ENCODE measurements around the gene SPATA13. TPM values are rescaled to one million over a fixed set of nuclear protein-coding genes. Genes with fewer than 3 reads are reported as not detected.

SPATA13 gene
- total and polyA plus RNA-seq, 4 donors = 10.5 to 36.7 (median 20.1) TPM

DNA sequence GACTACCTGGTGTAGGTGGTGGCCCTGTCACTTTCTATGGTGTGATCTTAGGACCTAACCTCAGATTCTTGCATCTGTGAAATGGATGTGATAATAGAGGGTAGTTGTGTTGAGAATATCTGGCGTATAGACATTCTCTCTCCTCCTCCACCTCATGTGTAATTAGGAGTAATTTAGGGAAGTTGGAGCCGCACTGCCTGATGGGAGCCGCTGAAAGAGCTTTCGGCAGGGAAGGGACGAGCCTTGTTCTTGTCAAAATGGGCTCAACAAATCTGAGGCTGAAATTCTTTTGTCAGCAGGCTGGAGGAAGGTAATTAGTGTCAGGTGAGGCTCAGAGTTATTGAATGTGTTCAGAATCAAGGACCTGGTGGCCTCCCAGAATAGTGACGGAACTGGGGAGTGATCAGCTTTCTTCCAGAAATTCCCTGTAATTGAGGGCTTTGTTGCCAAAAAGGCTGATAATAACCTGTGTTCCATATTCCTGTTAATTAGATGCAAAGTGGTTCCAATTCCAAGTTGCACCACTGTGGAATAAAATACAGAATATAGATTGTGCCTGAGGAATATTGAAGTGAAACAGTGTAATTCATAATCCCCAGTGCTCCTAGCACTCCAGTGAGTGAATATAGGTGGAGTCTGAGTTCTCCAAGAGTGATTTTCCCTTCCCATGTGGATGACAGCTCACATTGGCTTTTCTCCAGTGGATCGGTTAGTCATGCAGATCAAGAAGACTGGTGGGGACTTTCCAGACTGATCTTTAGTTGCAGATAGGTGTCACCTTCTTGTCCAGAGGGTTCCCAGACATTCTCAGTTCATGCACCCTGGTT, 47.5 kb downstream of the SPATA13 start:
- Histone ChIP-seq H3K27me3 (ENCODE audit: control insufficient read depth in 3 of 3, insufficient read depth in 3 of 3, low read length in 2 of 3) (no peaks in the 10 kb centered on the region), H3K27ac (ENCODE audit: low read depth in 1 of 2, low read length in 1 of 2) (no peak overlapping the region), H3K4me1 (ENCODE audit: control insufficient read depth in 5 of 5, insufficient read depth in 5 of 5, low read length in 5 of 5) (peaks cover 0 to 11% (median 5%) of the 10 kb centered on the region in 5 donors), H3K9ac (ENCODE audit: insufficient read depth in 1 of 2, low read length in 2 of 2) (no peak overlapping the region), H3K36me3 (ENCODE audit: control insufficient read depth in 4 of 4, insufficient read depth in 4 of 4, low read length in 4 of 4) (no peaks in the 10 kb centered on the region), H3K9me3 (ENCODE audit: control insufficient read depth in 4 of 4, insufficient read depth in 3 of 4, low read length in 3 of 4) (no peaks in the 10 kb centered on the region), H3K4me3 (no peak overlapping the region)
- ATAC-seq (ENCODE audit: insufficient read depth, low FRiP score) (no peak), DNase-seq (no peak)
- WGBS, 2 donors = 43 to 56% methylated on average over 7 of the region's 7 CpGs
- no peak for TF ChIP-seq CTCF (IDR thresholded peaks at IDR 0.05; ENCODE audit: control extremely low read depth, extremely low read depth)

GRCh38 chr13:24209138-24209537, 48.6 kb downstream of the SPATA13 start:
- ATAC-seq (ENCODE audit: insufficient read depth, low FRiP score) = no peak
- H3K9ac ChIP-seq (ENCODE audit: insufficient read depth in 1 of 2, low read length in 2 of 2) = no peak overlapping the region
- TF ChIP-seq CTCF (IDR thresholded peaks at IDR 0.05; ENCODE audit: control extremely low read depth, extremely low read depth) = no peak
- WGBS, 2 donors = 94% methylated on average over 5 of the region's 5 CpGs
- no peaks in the 10 kb centered on the region for H3K27me3 ChIP-seq (ENCODE audit: control insufficient read depth in 3 of 3, insufficient read depth in 3 of 3, low read length in 2 of 3)
- no peak overlapping the region for H3K27ac ChIP-seq (ENCODE audit: low read depth in 1 of 2, low read length in 1 of 2)
- no peak for DNase-seq
- peaks cover 0 to 10% (median under 1%) of the 10 kb centered on the region in 5 donors for H3K4me1 ChIP-seq (ENCODE audit: control insufficient read depth in 5 of 5, insufficient read depth in 5 of 5, low read length in 5 of 5)
- H3K4me3 ChIP-seq = no peak overlapping the region
- H3K36me3 ChIP-seq (ENCODE audit: control insufficient read depth in 4 of 4, insufficient read depth in 4 of 4, low read length in 4 of 4) = no peaks in the 10 kb centered on the region
- no peaks in the 10 kb centered on the region for H3K9me3 ChIP-seq (ENCODE audit: control insufficient read depth in 4 of 4, insufficient read depth in 3 of 4, low read length in 3 of 4)

DNA sequence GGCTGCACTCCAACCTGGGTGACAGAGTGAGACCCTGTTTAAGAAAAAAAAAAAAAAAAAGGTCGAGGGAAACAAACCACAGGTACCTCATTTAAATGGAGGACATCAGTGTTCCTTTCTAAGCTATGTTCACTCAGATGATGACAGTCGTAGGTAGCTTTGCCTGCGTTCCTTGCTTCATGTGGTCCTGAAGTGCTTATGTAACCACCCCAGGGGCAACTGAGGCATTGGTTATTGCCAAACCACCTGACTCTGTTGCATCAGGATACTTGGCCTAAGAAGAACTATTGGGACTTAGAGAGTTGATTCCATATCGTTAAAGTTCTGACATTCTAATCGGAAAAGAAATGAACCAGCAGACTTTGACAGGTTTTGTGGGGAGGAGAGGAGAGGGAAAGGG, 51.7 kb downstream of the SPATA13 start:
- peaks cover 0 to 17% (median 4%) of the 10 kb centered on the region in 5 donors for H3K4me1 ChIP-seq (ENCODE audit: control insufficient read depth in 5 of 5, insufficient read depth in 5 of 5, low read length in 5 of 5)
- H3K36me3 ChIP-seq (ENCODE audit: control insufficient read depth in 4 of 4, insufficient read depth in 4 of 4, low read length in 4 of 4) = no peaks in the 10 kb centered on the region
- no peaks in the 10 kb centered on the region for H3K9me3 ChIP-seq (ENCODE audit: control insufficient read depth in 4 of 4, insufficient read depth in 3 of 4, low read length in 3 of 4)
- H3K27me3 ChIP-seq (ENCODE audit: control insufficient read depth in 3 of 3, insufficient read depth in 3 of 3, low read length in 2 of 3) = no peaks in the 10 kb centered on the region
- DNase-seq = no peak
- no peak for ATAC-seq (ENCODE audit: insufficient read depth, low FRiP score)
- 83 to 86% methylated on average over 5 of the region's 5 CpGs for WGBS, 2 donors
- no peak overlapping the region for H3K4me3 ChIP-seq
- TF ChIP-seq CTCF (IDR thresholded peaks at IDR 0.05; ENCODE audit: control extremely low read depth, extremely low read depth) = no peak
- H3K27ac ChIP-seq (ENCODE audit: low read depth in 1 of 2, low read length in 1 of 2) = no peak overlapping the region
- H3K9ac ChIP-seq (ENCODE audit: insufficient read depth in 1 of 2, low read length in 2 of 2) = no peak overlapping the region
